ENCODE data around the gene NBPF8. TPM values are rescaled to one million over a fixed set of nuclear protein-coding genes. Genes with fewer than 3 reads are reported as not detected.

The NBPF8 gene
- 4.0 to 5.1 TPM (median 4.5 TPM) in 5 replicates for total RNA-seq (2022; extraction: Qiagen RNA extraction)

GRCh38 chr1:120414911-120415480 is at the start of gene NBPF8:
Gene NBPF8 (plus strand): TSS chr1:120415035. CDS start chr1:120436523, 21,488 bp downstream.

Other genes starting within 250 kb of the NBPF8 start
- gene SEC22B, start 238.5 kb upstream of the NBPF8 start, total RNA-seq (2022; extraction: Qiagen RNA extraction): 6.6 to 8.3 TPM (median 7.7 TPM) in 5 replicates

Data from A549 treated with Mapracorat at 1 μM for 4 hours (cell line).